ENCODE measurements around the gene TTLL11.

Gene TTLL11

DNA sequence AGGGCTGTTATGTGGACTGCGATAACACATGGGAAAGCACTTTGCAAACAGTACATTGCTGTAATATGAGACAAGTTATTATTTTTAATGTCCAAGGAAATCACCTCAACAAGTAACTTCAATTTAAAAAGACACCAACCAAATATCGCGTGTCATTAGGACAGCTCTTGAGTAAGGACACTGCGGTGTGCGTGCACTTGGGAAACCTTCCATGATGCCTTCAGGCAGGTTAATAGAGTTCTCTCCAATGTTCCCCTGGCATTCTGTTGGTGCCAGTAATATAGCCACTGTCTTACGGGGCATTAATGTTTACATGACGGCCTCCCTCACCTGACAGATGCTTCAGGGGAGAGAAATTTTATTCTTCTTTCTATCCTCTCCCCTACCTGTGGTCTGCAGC is 42.9 kb downstream of the TTLL11 start:
- DNase-seq (ENCODE audit: low spot score), result no peak

DNA sequence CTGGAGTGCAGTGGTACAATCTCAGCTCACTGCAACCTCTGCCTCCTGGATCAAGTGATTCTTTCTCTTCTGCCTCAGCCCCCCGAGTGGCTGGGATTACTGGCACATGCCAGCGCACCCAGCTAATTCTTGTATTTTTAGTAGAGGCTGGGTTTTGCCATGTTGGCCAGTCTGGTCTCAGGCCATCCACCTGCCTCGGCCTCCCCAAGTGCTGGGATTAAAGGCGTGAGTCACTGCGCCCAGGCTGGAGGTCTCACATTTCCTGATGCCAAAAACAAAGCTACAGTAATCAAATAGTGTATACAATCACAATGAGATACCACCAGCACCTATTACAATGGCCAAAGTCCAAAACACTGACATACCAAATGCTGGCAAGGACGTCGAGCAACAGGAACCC is 51.1 kb downstream of the TTLL11 start:
- DNase-seq (ENCODE audit: low spot score), result no peak

DNA sequence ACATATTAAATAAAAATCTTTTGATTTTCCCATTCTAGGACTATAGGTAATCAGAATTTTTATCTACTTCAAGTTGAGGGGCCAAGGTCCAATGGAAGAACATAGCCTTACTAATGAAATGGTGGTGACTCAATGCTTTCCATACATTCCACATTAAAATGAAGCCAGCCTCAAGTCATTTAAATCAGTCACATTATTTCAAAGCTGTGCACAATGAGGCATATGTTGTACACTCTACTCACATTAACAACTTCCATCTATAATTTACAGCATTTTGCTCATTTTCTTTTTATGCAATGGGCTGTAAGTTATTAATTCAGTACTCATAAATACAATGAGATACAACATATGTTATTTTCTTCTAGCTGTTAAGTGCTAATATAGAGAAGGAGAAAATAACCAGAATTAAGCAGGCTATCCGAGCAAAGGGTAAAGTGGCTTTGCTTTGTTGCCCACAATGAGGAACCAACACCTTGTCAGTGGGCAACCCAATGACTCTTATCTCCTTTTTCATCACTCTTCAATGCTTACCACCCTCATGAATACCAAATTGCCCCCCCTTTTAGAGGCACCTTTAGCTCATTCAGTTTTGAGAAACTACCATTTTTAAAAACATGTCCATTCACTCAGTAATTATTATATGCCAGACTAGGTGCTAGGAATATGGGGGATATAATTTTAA is 52.4 kb downstream of the TTLL11 start:
- DNase-seq (ENCODE audit: low spot score), result no peak

DNA sequence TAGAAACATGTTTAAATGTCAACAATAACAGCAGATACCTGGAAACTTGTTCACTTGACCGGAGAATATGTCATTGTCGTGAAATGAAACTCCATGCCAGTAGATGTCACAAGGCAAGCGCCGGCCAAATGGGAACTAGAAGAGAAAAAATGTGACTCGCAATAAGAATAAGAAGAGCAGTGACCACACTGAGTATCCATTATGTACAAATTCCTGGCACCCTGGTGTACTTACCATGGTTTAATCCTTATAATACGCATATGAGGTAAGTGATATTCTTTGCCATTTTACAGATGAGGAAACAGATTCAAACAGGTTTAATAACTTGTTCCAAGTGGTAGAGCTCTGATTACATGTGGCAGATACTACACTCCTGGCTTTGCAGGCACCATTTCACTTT is 53.9 kb downstream of the TTLL11 start:
- DNase-seq (ENCODE audit: low spot score), result no peak

DNA sequence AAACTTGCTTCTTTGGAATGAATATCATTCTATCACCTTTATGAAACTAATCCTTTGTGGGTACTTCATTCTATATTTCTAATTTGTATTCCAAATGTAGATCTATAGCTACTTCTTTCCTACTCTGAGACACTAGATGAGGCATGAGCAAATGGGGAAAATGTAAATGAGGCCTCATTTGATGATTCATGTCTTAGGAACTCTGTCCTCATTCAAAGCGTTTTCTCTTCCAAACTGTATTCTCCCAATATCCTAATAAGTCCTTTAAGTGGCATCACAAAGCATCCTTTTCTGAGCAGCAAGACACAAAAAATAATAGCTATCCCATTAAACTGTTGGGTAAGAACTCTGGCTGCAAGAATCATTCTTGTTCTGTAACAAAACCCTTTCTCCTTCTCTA is 56.1 kb downstream of the TTLL11 start:
- no peak for DNase-seq (ENCODE audit: low spot score)

DNA sequence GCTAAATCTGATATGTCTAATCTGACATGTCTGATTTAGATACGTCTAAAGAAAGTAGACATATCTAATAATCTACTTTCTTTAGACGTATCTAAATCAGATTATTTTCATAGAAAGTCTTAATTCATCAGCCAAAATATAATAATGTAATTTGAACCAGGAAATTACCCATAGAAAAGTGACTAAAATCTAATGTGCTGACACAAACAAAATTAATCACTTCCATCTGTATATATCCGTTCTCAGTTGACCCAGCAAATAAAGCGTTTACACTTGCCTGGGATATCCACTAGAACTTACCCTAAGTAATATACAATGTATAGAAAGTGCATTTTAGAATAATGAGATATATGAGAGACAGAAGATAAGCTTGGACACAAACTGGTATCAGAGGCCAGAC is 56.7 kb downstream of the TTLL11 start:
- DNase-seq (ENCODE audit: low spot score), result no peak

DNA sequence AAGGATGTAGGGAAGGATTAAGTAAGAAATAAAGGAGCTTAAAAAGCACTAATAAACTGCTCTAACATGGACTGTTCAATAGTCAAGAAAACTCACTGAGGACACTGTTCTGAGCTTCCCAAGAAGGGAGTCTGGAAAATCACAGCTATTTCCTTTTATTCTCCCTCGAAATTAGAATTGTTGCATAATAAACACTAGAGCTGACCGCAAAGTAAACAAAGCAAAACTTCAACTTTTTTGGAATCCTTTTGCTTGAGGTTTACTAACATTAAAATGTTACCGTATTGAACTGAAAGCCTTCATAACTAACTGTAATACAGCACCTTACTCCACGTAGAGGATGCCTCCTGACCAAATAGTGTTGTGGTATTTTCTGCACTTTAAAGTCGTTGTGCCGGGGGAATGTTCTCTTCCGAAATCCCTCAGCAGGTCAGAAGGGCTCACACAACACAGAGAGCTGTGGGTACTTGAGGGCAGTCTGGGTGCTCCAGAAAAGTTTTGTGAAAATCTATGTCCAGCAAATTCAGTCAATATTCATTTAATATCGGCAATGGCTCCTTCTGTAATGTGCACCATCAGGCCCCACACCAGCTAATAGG is 59.2 kb downstream of the TTLL11 start:
- no peak for DNase-seq (ENCODE audit: low spot score)

DNA sequence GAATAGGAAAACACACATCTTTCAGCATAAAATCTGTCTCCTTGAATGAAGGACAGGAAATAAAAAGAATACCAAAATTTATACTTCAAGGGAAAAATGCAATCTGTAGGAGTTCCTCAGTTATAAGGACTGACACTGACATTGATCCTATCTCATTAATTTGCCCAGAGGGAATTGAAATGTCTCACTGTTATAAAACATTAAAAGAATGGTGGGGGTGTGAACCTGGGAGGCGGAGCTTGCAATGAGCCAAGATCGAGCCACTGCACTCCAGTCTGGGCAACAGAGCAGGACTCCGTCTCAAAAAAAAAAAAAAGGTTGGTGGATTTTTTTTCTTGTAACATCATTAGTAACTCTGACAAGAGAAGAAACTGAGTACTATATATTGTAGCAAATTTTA is 60.8 kb downstream of the TTLL11 start:
- DNase-seq (ENCODE audit: low spot score), result no peak

DNA sequence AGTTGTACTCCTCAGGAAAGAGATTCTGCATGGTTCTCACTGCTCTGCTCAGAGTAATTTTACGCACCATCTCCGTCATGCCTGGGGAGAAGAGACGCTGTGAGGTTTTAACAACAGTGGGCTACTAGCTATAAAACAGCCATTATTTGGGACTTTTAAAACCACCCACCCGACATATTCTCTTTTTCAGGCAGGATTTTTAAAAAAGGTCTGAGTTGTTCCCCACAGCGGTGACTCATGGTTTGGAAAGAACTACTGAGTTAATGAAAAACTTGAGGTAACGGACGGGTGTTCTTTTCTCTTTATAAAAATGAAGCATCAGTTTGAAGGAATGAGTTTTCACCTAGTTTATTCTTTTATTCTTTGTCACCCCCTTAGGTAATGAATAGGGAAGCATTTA is 61.3 kb downstream of the TTLL11 start:
- DNase-seq (ENCODE audit: low spot score), result no peak

DNA sequence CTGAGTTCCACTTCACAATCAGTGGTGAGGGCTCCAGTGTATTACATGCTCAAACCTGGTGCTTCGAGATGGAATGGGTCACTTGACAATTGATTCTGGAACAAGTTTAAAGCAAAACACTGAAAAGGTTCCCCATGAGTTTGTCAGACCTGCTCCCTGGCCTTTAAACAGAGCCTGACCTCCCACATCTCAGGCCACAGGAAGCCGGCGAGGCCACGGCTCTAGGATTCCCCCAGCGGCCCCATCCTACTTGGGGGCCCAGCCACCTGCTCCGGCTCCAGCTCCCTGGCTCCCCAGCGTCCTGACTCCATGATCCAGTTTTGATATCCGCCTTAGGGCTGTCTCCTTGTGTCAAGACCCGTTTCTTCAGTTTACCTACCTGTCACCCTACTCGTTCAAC is 62.0 kb downstream of the TTLL11 start:
- DNase-seq (ENCODE audit: low spot score), result no peak

DNA sequence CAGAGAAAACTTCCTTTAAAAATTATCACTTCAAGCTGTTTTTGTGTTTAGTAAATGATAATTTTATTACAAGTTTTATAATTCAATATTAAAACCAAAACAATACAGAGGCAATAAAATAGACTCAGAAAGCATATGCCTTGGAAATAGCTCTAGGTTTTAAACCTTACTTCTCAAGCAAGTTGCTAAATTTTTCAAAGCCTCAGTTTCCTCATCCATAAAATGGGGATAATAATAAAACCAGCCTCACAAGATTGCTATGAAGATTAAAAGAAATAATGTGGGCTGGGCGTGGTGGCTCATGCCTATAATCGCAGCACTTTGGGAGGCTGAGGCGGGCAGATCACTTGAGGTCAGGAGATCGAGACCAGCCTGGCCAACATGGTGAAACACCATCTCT is 62.8 kb downstream of the TTLL11 start:
- no peak for DNase-seq (ENCODE audit: low spot score)

DNA sequence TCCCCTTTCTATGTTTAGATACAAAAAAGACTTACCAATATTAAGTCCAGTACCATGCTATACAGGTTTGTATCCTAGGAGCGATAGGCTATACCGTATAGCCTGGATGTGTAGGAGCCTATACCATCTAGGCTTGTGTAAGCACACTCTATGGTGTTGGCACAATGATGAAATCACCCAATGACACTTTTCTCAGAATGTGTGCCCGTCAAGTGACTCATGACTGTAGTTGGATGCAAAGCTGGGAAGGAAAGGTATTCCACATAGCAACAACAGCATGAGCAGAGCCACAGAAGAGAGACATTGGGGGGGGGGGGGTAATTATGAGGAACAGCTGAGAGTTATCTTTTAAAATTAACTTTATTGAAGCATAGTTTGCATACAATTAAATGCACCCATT is 63.2 kb downstream of the TTLL11 start:
- no peak for DNase-seq (ENCODE audit: low spot score)

DNA sequence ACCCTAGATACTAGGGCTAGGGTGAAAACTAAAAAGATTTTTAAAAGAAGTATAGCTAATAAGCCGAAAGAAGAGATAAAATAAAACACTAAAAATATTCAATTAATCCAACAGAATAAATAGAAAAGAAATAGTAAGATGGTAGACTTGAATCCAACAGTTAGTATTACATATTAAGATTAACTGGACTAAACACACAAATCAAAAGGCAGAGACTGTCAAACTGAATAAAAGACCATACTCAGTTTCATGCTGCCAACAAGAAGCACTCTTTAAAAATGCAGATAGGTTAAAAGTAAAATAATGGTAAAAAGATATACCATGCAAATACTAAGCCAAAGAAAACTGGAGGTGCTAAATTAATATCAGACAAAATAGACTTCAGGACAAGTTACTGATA is 65.0 kb downstream of the TTLL11 start:
- DNase-seq (ENCODE audit: low spot score), result no peak

DNA sequence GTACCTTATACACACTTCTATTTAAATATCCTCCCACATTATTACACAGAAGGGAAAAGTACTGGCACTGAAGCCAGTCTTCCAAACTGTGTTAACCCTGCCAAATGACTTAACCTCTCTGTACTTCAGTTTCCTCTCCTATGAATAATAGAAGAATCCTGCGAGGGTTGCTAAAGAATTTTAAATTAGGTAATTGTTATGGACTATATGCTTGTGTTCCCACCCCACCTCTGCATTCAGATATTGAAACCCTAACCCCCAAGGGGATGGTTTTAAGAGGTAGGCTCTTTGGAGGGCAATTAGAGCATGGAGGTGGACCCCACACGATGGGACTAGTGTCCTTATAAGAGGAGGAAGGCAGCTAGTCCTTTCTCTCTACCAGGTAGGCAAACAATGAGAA is 72.7 kb downstream of the TTLL11 start:
- DNase-seq (ENCODE audit: low spot score), result no peak

DNA sequence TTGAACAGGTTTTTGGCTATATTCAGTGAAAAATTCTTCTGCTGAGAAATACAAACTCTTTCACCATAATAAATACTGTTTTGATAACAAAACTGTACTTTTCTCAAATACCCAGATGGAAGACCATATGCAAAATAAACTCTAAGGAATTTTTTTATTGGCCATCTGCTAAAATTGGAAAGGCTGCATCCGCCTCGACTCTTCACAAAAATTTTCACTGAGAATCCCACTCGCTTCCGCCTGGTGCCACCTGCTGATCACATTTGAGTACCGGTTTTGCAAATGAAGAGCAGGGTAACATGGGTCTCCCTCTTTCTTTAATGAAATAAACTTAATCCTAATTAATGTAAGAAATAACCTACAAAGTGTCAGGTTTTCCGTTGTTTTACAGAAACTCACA is 76.4 kb downstream of the TTLL11 start:
- DNase-seq (ENCODE audit: low spot score), result no peak

DNA sequence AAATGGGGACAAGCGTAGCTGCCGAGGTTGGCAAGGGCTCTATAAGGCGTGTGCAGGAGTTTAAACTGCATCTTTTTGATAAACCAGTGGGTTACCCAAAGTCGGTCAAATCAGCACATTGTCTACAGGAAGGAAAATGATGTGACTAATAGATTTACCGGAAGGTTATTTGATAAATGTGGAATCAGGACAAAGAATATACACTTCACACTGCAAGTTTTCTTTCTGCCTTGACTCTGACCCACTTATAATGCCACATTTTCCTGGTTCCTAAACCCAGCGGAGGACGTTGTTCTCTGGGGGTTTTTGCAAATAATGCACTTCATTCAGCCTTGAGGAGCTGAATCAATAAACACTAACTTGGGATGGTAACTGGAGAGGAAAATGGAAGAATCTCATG is 76.8 kb downstream of the TTLL11 start:
- DNase-seq (ENCODE audit: low spot score), result no peak

DNA sequence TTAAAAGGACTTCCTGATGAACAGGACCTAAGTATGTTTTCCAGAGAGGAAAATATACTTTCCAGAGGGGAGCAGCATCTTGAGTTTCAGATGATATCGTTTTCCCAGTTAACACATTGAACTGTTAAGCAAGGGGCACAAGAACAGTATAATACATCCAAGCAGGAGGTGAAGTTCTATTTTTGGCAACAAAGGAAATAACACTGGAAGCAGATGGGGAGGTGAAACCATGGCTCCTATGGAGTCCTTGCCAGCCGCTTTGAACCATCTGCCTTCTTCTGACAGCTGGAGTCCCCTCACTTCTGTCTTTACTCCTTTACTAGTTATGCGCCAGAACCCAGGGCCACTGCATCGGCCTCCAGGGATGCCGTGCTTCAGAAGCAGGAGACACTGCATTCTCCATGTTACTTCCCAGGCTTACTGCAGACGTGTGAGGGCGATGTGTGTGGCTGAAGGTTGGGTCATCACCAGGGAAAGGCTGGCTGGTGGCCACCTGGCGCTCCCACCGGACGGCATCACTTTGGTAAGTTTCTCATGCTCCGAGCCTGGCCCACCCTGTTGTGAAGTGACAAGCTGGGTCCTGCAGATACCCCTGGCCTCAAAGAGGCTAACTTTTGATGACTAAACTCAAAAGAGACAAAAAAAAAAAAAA is 77.8 kb downstream of the TTLL11 start:
- DNase-seq (ENCODE audit: low spot score), result no peak

DNA sequence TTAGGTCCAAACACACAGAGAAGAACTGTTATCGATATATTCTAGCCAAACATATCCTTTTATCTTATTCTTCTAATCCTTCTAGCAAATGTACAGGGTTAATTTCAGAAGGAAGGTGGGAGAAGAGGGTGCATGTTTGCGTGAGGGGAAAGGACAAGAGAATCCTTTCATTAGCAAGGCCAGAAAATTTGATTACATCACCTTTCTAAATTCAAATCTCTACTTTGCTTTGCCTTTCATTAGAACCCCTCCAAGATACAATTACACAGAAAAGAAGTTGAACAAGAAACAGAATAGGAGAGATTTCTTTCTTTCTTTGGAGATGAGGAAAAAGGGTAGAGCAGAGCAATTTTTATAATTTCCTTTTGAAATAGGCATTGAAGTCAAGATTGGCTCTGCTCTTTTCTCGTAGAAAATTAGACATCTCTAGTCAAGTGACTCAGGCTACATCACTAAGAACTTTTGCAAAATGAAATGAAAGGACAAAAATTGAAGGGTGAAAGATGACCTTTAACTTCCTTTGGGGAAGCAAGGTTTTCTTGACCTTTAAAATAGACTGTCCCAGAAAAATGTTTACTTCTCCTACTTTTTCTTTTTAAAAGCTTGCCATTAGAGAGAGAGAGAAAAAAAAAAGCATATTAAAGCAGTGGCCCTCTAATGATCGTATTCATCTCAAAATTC is 81.2 kb downstream of the TTLL11 start:
- no peak for DNase-seq (ENCODE audit: low spot score)

DNA sequence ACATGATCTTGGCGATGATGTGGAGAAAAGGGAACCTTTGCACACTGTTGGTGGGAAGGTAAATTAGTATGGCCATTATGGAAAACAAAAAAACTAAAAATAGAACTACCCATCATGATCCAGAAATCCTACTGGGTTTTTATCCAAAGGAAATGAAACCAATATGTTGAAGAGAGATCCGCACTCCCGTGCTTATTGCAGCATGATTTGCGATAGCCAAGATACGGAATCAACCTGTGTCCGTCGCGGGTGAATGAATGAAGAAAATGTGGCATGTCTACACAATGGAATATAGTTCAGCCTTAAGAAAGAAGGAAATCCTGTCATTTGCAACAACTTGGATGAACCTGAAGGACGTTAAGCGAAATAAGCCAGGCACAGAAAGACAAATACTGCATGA is 84.5 kb downstream of the TTLL11 start:
- no peak for DNase-seq (ENCODE audit: low spot score)

DNA sequence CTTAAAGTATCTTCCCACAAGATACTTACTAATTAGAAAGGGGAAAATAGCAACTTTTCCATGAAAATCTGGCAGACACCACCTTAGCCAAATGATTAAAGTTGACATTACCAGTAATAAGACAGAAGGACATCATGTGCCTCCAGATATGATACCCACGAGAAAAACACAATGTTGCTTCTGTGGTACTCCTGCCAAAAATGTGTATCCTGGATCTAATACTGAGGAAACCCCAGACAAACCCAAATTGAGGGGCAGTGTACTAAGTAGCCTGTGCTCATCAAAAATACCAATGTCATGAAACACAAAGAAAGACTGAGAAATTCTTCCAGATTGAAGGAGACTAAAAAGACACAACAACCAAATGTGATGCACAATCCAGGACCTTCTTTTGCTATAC is 85.3 kb downstream of the TTLL11 start:
- DNase-seq (ENCODE audit: low spot score), result no peak

DNA sequence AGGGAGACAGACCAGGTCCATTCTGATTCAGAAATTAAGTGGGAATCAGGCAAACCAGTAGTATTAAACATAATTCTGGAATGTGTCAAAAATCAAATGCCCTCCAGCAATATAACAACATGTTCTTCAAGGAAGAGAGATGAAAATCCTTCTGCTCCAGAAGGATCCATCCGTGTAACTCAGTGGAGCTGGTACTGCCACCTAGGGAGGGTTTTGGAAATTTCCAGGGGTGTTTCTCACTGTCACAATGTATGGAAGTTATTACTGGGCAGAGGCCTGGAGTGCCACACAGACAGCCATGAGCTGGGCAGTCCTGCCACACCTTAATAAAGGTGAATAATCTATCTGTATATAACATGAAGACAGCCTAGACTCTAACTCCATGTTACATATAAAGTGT is 87.5 kb downstream of the TTLL11 start:
- no peak for DNase-seq (ENCODE audit: low spot score)

DNA sequence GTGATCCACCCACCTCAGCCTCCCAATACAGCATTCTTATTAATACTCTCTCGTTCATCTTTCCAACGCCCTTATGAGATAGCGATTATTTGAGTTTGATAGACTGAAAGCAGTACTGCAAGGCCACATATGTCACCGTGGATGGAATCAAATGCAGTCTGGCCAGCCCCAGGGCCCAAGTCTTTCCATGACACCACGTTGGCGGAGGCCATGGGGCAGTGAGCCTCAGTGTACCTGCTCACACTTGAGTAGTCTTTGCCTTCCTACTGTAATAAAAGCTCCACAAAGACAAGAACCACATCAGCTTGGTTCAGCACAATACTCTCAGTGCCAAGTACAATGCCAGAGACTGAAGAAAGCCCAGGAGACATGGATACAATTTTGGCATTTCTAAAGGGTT is 88.5 kb downstream of the TTLL11 start:
- no peak for DNase-seq (ENCODE audit: low spot score)

DNA sequence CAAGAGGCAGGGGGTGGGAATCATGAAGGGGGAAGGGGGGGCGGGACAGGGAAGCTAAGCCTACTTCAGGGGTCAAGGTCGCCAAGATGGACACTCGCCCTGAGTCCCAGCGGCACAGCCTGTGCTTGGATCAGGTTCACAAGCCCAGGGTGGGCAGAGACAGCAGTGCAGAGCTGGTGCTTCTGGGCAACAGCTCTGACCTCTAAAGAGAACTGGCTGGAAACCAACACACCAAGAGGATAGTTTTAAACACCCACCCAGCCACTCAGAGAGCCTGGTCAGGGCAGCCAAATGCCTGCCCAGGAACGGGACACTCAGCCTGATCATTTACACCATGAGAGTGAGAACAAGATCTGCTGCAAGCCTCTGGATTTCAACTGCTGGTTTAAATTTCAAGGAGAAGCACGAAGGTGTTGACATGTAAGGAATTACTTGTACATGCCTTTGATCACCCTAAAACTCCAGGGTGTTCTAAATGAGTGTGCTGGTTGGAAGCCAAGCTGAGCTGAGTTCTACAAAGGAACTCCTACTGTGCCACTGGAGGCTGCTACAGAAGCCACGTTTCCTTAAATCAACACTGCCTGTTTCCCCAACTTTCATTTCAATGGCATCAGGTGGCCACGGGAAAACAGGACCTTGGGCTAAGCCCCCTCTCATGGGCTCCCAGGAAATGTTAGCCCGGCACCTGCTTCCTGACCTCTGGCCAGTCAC is 91.5 kb downstream of the TTLL11 start:
- no peak for DNase-seq (ENCODE audit: low spot score)
